SK-N-SH treated with all-trans-retinoic acid at 6 μM for 48 hours (cell line): ENCODE results near the gene INPP4B.

Experiments used
- ATAC-seq: fragments of 200-7000 bp; cut with Tn5 transposase; 3 replicates; pipeline ENCODE4 v1.9.1; 2020; ENCODE audit warnings: mild to moderate bottlenecking, moderate library complexity
- ARNTL ChIP-seq: fragments of 450-650 bp; formaldehyde crosslinking; IDR thresholded peaks from 2 replicates; pipeline ENCODE4 v1.5.0; 2020; ENCODE audit warnings: low read depth, mild to moderate bottlenecking, moderate library complexity, borderline replicate concordance
- CREB5 ChIP-seq: fragments of 250-450 bp; sonication (Bioruptor Pico); IDR thresholded peaks from 2 replicates; pipeline ENCODE4 v1.5.1; 2020; ENCODE audit warnings: low read depth, mild to moderate bottlenecking, moderate library complexity
- CSDC2 ChIP-seq: fragments of 250-450 bp; sonication (Bioruptor Pico); IDR thresholded peaks from 2 replicates; pipeline ENCODE4 v1.5.0; 2020; ENCODE audit warnings: mild to moderate bottlenecking, moderate library complexity
- ESRRG ChIP-seq: fragments of 250-450 bp; sonication (Bioruptor Pico); IDR thresholded peaks from 2 replicates; pipeline ENCODE4 v1.6.1; 2021; ENCODE audit warnings: mild to moderate bottlenecking
- GLIS3 ChIP-seq: fragments of 250-450 bp; sonication (Bioruptor Pico); IDR thresholded peaks from 2 replicates; pipeline ENCODE4 v1.5.0; 2020; ENCODE audit warnings: mild to moderate bottlenecking, moderate library complexity
- ISL1 ChIP-seq: fragments of 250-450 bp; sonication (Bioruptor Pico); IDR thresholded peaks from 2 replicates; pipeline ENCODE4 v2.1.2; 2022; ENCODE audit warnings: mild to moderate bottlenecking, moderate library complexity
- PATZ1 ChIP-seq: fragments of 250-450 bp; sonication (Bioruptor Pico); IDR thresholded peaks from 2 replicates; pipeline ENCODE4 v1.8.0; 2020; ENCODE audit warnings: mild to moderate bottlenecking, moderate library complexity, borderline replicate concordance
- POU6F1 ChIP-seq: fragments of 250-450 bp; sonication (Bioruptor Pico); IDR thresholded peaks from 2 replicates; pipeline ENCODE4 v1.8.0; 2021; ENCODE audit warnings: low read depth, mild to moderate bottlenecking, moderate library complexity, borderline replicate concordance
- PPARA ChIP-seq: fragments of 250-450 bp; sonication (Bioruptor Pico); IDR thresholded peaks from 2 replicates; pipeline ENCODE4 v1.5.0; 2020; ENCODE audit warnings: mild to moderate bottlenecking, borderline replicate concordance
- RARB ChIP-seq: fragments of 250-450 bp; sonication (Bioruptor Pico); IDR thresholded peaks from 2 replicates; pipeline ENCODE4 v1.8.0; 2021; ENCODE audit warnings: mild to moderate bottlenecking, moderate library complexity
- SNAI2 ChIP-seq: fragments of 250-450 bp; sonication (Bioruptor Pico); IDR thresholded peaks from 2 replicates; pipeline ENCODE4 v1.5.0; 2020; ENCODE audit warnings: mild to moderate bottlenecking, moderate library complexity
- TCF4 ChIP-seq: fragments of 250-450 bp; sonication (Bioruptor Pico); IDR thresholded peaks from 2 replicates; pipeline ENCODE4 v1.8.0; 2021; ENCODE audit warnings: mild to moderate bottlenecking, moderate library complexity, borderline replicate concordance
- TSHZ2 ChIP-seq: fragments of 250-450 bp; sonication (Bioruptor Pico); IDR thresholded peaks from 2 replicates; pipeline ENCODE4 v1.5.0; 2020; ENCODE audit warnings: mild to moderate bottlenecking, moderate library complexity
- ZC3H10 ChIP-seq: fragments of 250-450 bp; sonication (Bioruptor Pico); IDR thresholded peaks from 2 replicates; pipeline ENCODE4 v1.5.1; 2021; ENCODE audit warnings: mild to moderate bottlenecking, moderate library complexity
- ZNF8 ChIP-seq: fragments of 450-650 bp; formaldehyde crosslinking; IDR thresholded peaks from 2 replicates; pipeline ENCODE4 v1.5.0; 2020; ENCODE audit warnings: mild to moderate bottlenecking, moderate library complexity

Gene INPP4B

GRCh38 chr4:142169216-142169615 lies 676.9 kb downstream of the INPP4B start:
- no peak for ATAC-seq

DNA sequence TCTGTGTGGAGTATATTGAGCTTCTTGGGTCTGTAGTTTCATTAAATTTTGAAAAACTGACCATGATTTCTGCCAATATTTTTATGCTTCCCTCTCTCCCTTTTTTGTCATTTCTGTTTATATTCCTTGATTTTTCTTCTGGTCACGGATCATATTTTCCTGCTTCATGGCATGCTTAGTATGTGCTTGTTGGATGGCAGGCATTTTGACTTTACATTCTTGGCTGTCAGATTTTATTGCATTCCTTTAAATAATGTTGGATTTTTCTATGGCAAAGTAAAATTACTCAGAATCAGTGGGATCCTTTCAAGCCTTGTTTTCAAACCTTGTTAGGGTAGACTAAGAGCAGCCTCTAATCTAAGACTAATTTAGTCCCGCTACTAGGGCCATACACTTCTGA lies 677.9 kb downstream of the INPP4B start:
- peak; percentile 83 for ATAC-seq
- TF ChIP-seq ZC3H10 (CRISPR knock-in tag): no peak
- TF ChIP-seq PPARA: no peak
- no peak for TF ChIP-seq ZNF8
- no peak for TF ChIP-seq TSHZ2 (CRISPR knock-in tag)
- TF ChIP-seq POU6F1 (CRISPR knock-in tag): no peak
- TF ChIP-seq ISL1: no peak

More at GRCh38 chr4:142169216-142169615, 676.9 kb downstream of the INPP4B start:
- no peak for TF ChIP-seq GLIS3 (CRISPR knock-in tag)
- no peak for TF ChIP-seq ZNF8
- no peak for TF ChIP-seq SNAI2 (CRISPR knock-in tag)
- no peak for TF ChIP-seq TSHZ2 (CRISPR knock-in tag)
- TF ChIP-seq PPARA: no peak
- TF ChIP-seq CSDC2: no peak

- ATAC-seq: no peak
- TF ChIP-seq PPARA: no peak
- no peak for TF ChIP-seq ARNTL (CRISPR knock-in tag)
- TF ChIP-seq SNAI2 (CRISPR knock-in tag): no peak
- TF ChIP-seq TCF4 (CRISPR knock-in tag): no peak
- no peak for TF ChIP-seq ESRRG (CRISPR knock-in tag)
- TF ChIP-seq TSHZ2 (CRISPR knock-in tag): no peak
- TF ChIP-seq CREB5 (CRISPR knock-in tag): no peak
- no peak for TF ChIP-seq ZNF8
- TF ChIP-seq PATZ1 (CRISPR knock-in tag): no peak
- no peak for TF ChIP-seq RARB
- TF ChIP-seq POU6F1 (CRISPR knock-in tag): no peak
These were observed 681.2 kb downstream of the INPP4B start for GRCh38 chr4:142164767-142165500.
